Astrocyte (in vitro differentiated cells and primary cell): ENCODE results near the gene TMED10. TPM values are rescaled to one million over a fixed set of nuclear protein-coding genes. Genes with fewer than 3 reads are reported as not detected.

Source experiments
- DNase-seq: peaks from one replicate; pipeline ENCODE4 v3.0.0-alpha.2; 2010; ENCODE audit warnings: low read depth
- FAIRE-seq: peaks from 2 replicates; lab custom pipeline; 2011; peaks lifted over from hg19 to GRCh38; lab: Jason Lieb, UNC
- H2AFZ ChIP-seq: 2 replicates; pipeline ENCODE4 v1.6.0; 2012; ENCODE audit warnings: low read depth, low read length, inconsistent platforms
- H3K27ac ChIP-seq: 2 replicates; pipeline ENCODE4 v1.5.1; 2011; ENCODE audit warnings: low read depth, low read length, inconsistent platforms
- H3K27me3 ChIP-seq: 2 replicates; pipeline ENCODE4 v1.6.0; 2011; ENCODE audit warnings: low read length, inconsistent platforms; ENCODE audit not compliant: insufficient read depth
- H3K36me3 ChIP-seq: 2 replicates; pipeline ENCODE4 v1.5.1; 2011; ENCODE audit warnings: low read length, inconsistent platforms; ENCODE audit not compliant: insufficient read depth
- H3K4me1 ChIP-seq: 2 replicates; pipeline ENCODE4 v1.5.1; 2011; ENCODE audit warnings: low read length, inconsistent platforms; ENCODE audit not compliant: insufficient read depth
- H3K4me2 ChIP-seq: 2 replicates; pipeline ENCODE4 v1.6.0; 2012; ENCODE audit warnings: low read length, inconsistent platforms
- H3K4me3 ChIP-seq: 2 replicates; pipeline ENCODE4 v1.5.1; 2011; ENCODE audit warnings: low read depth, mild to moderate bottlenecking, low read length, inconsistent platforms; ENCODE audit not compliant: insufficient read depth
- H3K79me2 ChIP-seq: 2 replicates; pipeline ENCODE4 v1.6.0; 2012; ENCODE audit warnings: mild to moderate bottlenecking, low read length, inconsistent platforms; ENCODE audit not compliant: insufficient read depth
- H3K9ac ChIP-seq: 2 replicates; pipeline ENCODE4 v1.6.0; 2012; ENCODE audit warnings: mild to moderate bottlenecking, low read length, inconsistent platforms
- H3K9me3 ChIP-seq: 2 replicates; pipeline ENCODE4 v1.5.1; 2012; ENCODE audit warnings: low read depth, mild to moderate bottlenecking, low read length, inconsistent platforms; ENCODE audit not compliant: insufficient read depth
- H4K20me1 ChIP-seq: 2 replicates; pipeline ENCODE4 v1.6.0; 2012; ENCODE audit warnings: low read length, inconsistent platforms; ENCODE audit not compliant: insufficient read depth
- H3K27ac Mint-ChIP-seq: one replicate; pipeline ENCODE4 v1.8.0; 2021; ENCODE audit warnings: mild to moderate bottlenecking, mixed read lengths; ENCODE audit not compliant: unreplicated experiment
- H3K27me3 Mint-ChIP-seq: one replicate; pipeline ENCODE4 v1.8.0; 2021; ENCODE audit warnings: low read depth, mixed read lengths; ENCODE audit not compliant: unreplicated experiment
- H3K36me3 Mint-ChIP-seq: one replicate; pipeline ENCODE4 v1.8.0; 2021; ENCODE audit warnings: low read depth, mixed read lengths; ENCODE audit not compliant: unreplicated experiment
- H3K4me1 Mint-ChIP-seq: one replicate; pipeline ENCODE4 v1.8.0; 2021; ENCODE audit warnings: low read depth, mixed read lengths; ENCODE audit not compliant: unreplicated experiment
- H3K4me3 Mint-ChIP-seq: one replicate; pipeline ENCODE4 v1.8.0; 2021; ENCODE audit warnings: mild to moderate bottlenecking, moderate library complexity, mixed read lengths; ENCODE audit not compliant: unreplicated experiment
- H3K9me3 Mint-ChIP-seq: one replicate; pipeline ENCODE4 v1.8.0; 2021; ENCODE audit warnings: mild to moderate bottlenecking, mixed read lengths; ENCODE audit not compliant: unreplicated experiment
- EZH2 ChIP-seq: IDR thresholded peaks from 2 replicates; pipeline ENCODE4 v1.6.1; 2012; ENCODE audit warnings: mild to moderate bottlenecking, low read length, inconsistent platforms; ENCODE audit not compliant: insufficient read depth
- total RNA-seq: library from RNA; stranded (reverse); gene quantifications from 2 replicates; pipeline ENCODE4 v1.2.1, GENCODE V29; 2021
- TF ChIP-seq, protein P1 (sequence below): IDR thresholded peaks from 2 replicates; pipeline ENCODE4 v1.5.1; 2011; ENCODE audit warnings: low read depth, mild to moderate bottlenecking, inconsistent platforms, low read length, moderate library complexity; ENCODE audit not compliant: insufficient read depth

TMED10 gene
- total RNA-seq, 1 donor from 2014 or later: 331 TPM

- Histone ChIP-seq H3K4me1 (no peaks in the 10 kb centered on the region), H2AFZ (no peak overlapping the region), H3K4me2 (no peak overlapping the region), H3K79me2 (no peaks in the 10 kb centered on the region), H3K27ac (no peak overlapping the region), H3K9me3 (no peaks in the 10 kb centered on the region), H3K9ac (no peak overlapping the region), H3K4me3 (no peak overlapping the region), H3K36me3 (peaks cover 23% of the 10 kb centered on the region), H3K27me3 (no peaks in the 10 kb centered on the region), H4K20me1 (no peaks in the 10 kb centered on the region)
- Mint-ChIP-seq H3K27ac (no peak overlapping the region), H3K4me3 (no peak overlapping the region), H3K27me3 (no peaks in the 10 kb centered on the region), H3K4me1 (no peaks in the 10 kb centered on the region), H3K9me3 (no peaks in the 10 kb centered on the region), H3K36me3 (peaks cover 12% of the 10 kb centered on the region)
- no peak for DNase-seq
- TF ChIP-seq, protein P1, sequence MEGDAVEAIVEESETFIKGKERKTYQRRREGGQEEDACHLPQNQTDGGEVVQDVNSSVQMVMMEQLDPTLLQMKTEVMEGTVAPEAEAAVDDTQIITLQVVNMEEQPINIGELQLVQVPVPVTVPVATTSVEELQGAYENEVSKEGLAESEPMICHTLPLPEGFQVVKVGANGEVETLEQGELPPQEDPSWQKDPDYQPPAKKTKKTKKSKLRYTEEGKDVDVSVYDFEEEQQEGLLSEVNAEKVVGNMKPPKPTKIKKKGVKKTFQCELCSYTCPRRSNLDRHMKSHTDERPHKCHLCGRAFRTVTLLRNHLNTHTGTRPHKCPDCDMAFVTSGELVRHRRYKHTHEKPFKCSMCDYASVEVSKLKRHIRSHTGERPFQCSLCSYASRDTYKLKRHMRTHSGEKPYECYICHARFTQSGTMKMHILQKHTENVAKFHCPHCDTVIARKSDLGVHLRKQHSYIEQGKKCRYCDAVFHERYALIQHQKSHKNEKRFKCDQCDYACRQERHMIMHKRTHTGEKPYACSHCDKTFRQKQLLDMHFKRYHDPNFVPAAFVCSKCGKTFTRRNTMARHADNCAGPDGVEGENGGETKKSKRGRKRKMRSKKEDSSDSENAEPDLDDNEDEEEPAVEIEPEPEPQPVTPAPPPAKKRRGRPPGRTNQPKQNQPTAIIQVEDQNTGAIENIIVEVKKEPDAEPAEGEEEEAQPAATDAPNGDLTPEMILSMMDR: no peak
- TF ChIP-seq EZH2: no peak
- FAIRE-seq: no peak
These were observed 86.1 kb downstream of the TMED10 start for GRCh38 chr14:75090353-75090752.

- Histone ChIP-seq H3K9me3 (no peaks in the 10 kb centered on the region), H3K27ac (no peak overlapping the region), H2AFZ (no peak overlapping the region), H3K36me3 (peaks cover 26% of the 10 kb centered on the region), H3K27me3 (no peaks in the 10 kb centered on the region), H3K4me2 (no peak overlapping the region), H3K79me2 (no peaks in the 10 kb centered on the region), H3K4me3 (no peak overlapping the region), H3K4me1 (no peaks in the 10 kb centered on the region), H3K9ac (no peak overlapping the region), H4K20me1 (no peaks in the 10 kb centered on the region)
- Mint-ChIP-seq H3K27me3 (no peaks in the 10 kb centered on the region), H3K27ac (no peak overlapping the region), H3K4me1 (no peaks in the 10 kb centered on the region), H3K9me3 (no peaks in the 10 kb centered on the region), H3K4me3 (no peak overlapping the region), H3K36me3 (peaks cover 11% of the 10 kb centered on the region)
- no peak for TF ChIP-seq EZH2
- TF ChIP-seq, protein P1: peak; percentile 88
- DNase-seq (peak; percentile 23), FAIRE-seq (peak; percentile 13)
These were observed 87.6 kb downstream of the TMED10 start for GRCh38 chr14:75088566-75089373.

- no peak for TF ChIP-seq EZH2
- TF ChIP-seq, protein P1: no peak
- H3K9me3 Mint-ChIP-seq: no peaks in the 10 kb centered on the region
- no peak overlapping the region for H3K27ac Mint-ChIP-seq
- no peaks in the 10 kb centered on the region for H3K9me3 ChIP-seq
- H3K4me1 ChIP-seq: no peaks in the 10 kb centered on the region
- no peak for DNase-seq
- peaks cover 23% of the 10 kb centered on the region for H3K36me3 ChIP-seq
- no peaks in the 10 kb centered on the region for H3K79me2 ChIP-seq
- no peak overlapping the region for H3K27ac ChIP-seq
- H3K36me3 Mint-ChIP-seq: peaks cover 11% of the 10 kb centered on the region
- no peak for FAIRE-seq
- H3K4me1 Mint-ChIP-seq: no peaks in the 10 kb centered on the region
- H3K9ac ChIP-seq: no peak overlapping the region
- no peaks in the 10 kb centered on the region for H4K20me1 ChIP-seq
- no peaks in the 10 kb centered on the region for H3K27me3 Mint-ChIP-seq
- no peak overlapping the region for H3K4me3 Mint-ChIP-seq
- H2AFZ ChIP-seq: no peak overlapping the region
- no peak overlapping the region for H3K4me2 ChIP-seq
- H3K4me3 ChIP-seq: no peak overlapping the region
- no peaks in the 10 kb centered on the region for H3K27me3 ChIP-seq
These were observed 88.3 kb downstream of the TMED10 start for GRCh38 chr14:75088153-75088552.
